GM23338 (cell line): ENCODE data around the gene BTBD9. TPM values are rescaled to one million over a fixed set of nuclear protein-coding genes. Genes with fewer than 3 reads are reported as not detected.
A peak's percentile ranks its signal among the peaks of the same experiment; 100 is the strongest.

Experiments
- ATAC-seq: fragments of 200-7000 bp; cut with Tn5 transposase; 3 replicates; pipeline ENCODE4 v1.9.1; 2020
- DNase-seq: peaks from one replicate; pipeline ENCODE4 v3.0.0-alpha.2; 2015; ENCODE audit warnings: low spot score
- H2AFZ ChIP-seq: fragments of 200-600 bp; sonication (generic); 2 replicates; pipeline ENCODE4 v1.8.0; 2016; ENCODE audit warnings: antibody characterized with exemption, mild to moderate bottlenecking, moderate library complexity
- H3F3A ChIP-seq: fragments of 200-600 bp; sonication (generic); replicated peaks from 2 replicates; pipeline ENCODE4 v1.8.0; 2017; ENCODE audit warnings: antibody characterized with exemption, mixed run types, low read depth
- H3K27ac ChIP-seq: fragments of 200-600 bp; sonication (generic); 2 replicates; pipeline ENCODE4 v1.6.1; 2016; ENCODE audit warnings: low read depth
- H3K27me3 ChIP-seq: fragments of 200-600 bp; sonication (generic); 2 replicates; pipeline ENCODE4 v1.8.0; 2016; ENCODE audit warnings: mild to moderate bottlenecking, mixed run types, moderate library complexity; ENCODE audit not compliant: insufficient read depth
- H3K36me3 ChIP-seq: fragments of 200-600 bp; sonication (generic); 2 replicates; pipeline ENCODE4 v1.8.0; 2016; ENCODE audit warnings: mild to moderate bottlenecking; ENCODE audit not compliant: insufficient read depth
- H3K4me1 ChIP-seq: fragments of 200-600 bp; sonication (generic); 2 replicates; pipeline ENCODE4 v1.8.0; 2016; ENCODE audit warnings: mild to moderate bottlenecking, moderate library complexity; ENCODE audit not compliant: insufficient read depth
- H3K4me2 ChIP-seq: fragments of 200-600 bp; sonication (generic); 2 replicates; pipeline ENCODE4 v1.7.1; 2017; ENCODE audit warnings: mixed run types
- H3K4me3 ChIP-seq: fragments of 200-600 bp; sonication (generic); 2 replicates; pipeline ENCODE4 v1.6.1; 2016; ENCODE audit warnings: mixed run types
- H3K79me2 ChIP-seq: fragments of 200-600 bp; sonication (generic); replicated peaks from 2 replicates; pipeline ENCODE4 v1.8.0; 2017; ENCODE audit warnings: mild to moderate bottlenecking; ENCODE audit not compliant: insufficient read depth
- H3K9me2 ChIP-seq: fragments of 200-600 bp; sonication (generic); 2 replicates; pipeline ENCODE4 v1.8.0; 2017; ENCODE audit not compliant: insufficient read depth
- H4K20me1 ChIP-seq: fragments of 200-600 bp; sonication (generic); replicated peaks from 2 replicates; pipeline ENCODE4 v1.8.0; 2017; ENCODE audit warnings: mild to moderate bottlenecking; ENCODE audit not compliant: insufficient read depth
- H3K27ac Mint-ChIP-seq: 2 replicates; pipeline ENCODE4 v1.8.0; 2020; ENCODE audit warnings: inconsistent platforms, mild to moderate bottlenecking, moderate library complexity, mixed read lengths
- H3K27me3 Mint-ChIP-seq: 3 replicates; pipeline ENCODE4 v1.8.0; 2022; ENCODE audit warnings: low read depth, mild to moderate bottlenecking, moderate library complexity, mixed read lengths, inconsistent platforms; ENCODE audit not compliant: insufficient read depth, poor library complexity
- H3K36me3 Mint-ChIP-seq: 3 replicates; pipeline ENCODE4 v1.8.0; 2021; ENCODE audit warnings: low read depth, mild to moderate bottlenecking, inconsistent platforms, moderate library complexity, mixed read lengths
- H3K4me1 Mint-ChIP-seq: 3 replicates; pipeline ENCODE4 v1.8.0; 2020; ENCODE audit warnings: mild to moderate bottlenecking, inconsistent platforms, mixed read lengths
- H3K4me3 Mint-ChIP-seq: 3 replicates; pipeline ENCODE4 v1.8.0; 2021; ENCODE audit warnings: moderate library complexity, mild to moderate bottlenecking, inconsistent platforms, mixed read lengths
- H3K9me3 Mint-ChIP-seq: 3 replicates; pipeline ENCODE4 v1.8.0; 2020; ENCODE audit warnings: moderate library complexity, mild to moderate bottlenecking, inconsistent platforms, mixed read lengths
- CREB1 ChIP-seq: fragments of 250-450 bp; sonication (Bioruptor Pico); IDR thresholded peaks from 2 replicates; pipeline ENCODE4 v1.5.0; 2020; ENCODE audit warnings: low read depth, mild to moderate bottlenecking, moderate library complexity
- CTCF ChIP-seq, 2 experiments: fragments of 200-600 bp in 1 of 2; sonication (generic) in 1 of 2; conservative IDR thresholded peaks; 2 replicates each; pipeline versions ENCODE4 v1.5.1 to v1.6.1; 2016 to 2017; ENCODE audit warnings: antibody characterized with exemption in 2 of 2, low read depth in 2 of 2, mild to moderate bottlenecking in 2 of 2, moderate library complexity in 1 of 2
- EZH2 ChIP-seq: fragments of 200-600 bp; sonication (generic); IDR thresholded peaks from one replicate; pipeline ENCODE4 v1.8.0; 2017; ENCODE audit warnings: antibody characterized with exemption, mild to moderate bottlenecking, low read depth; ENCODE audit not compliant: unreplicated experiment
- EZH2phosphoT487 ChIP-seq: fragments of 200-600 bp; sonication (generic); IDR thresholded peaks from one replicate; pipeline ENCODE4 v1.8.1; 2018; ENCODE audit warnings: antibody characterized with exemption; ENCODE audit not compliant: unreplicated experiment
- JUNB ChIP-seq: IDR thresholded peaks from one replicate; pipeline ENCODE4 v1.6.1; 2016; ENCODE audit warnings: antibody characterized with exemption; ENCODE audit not compliant: unreplicated experiment
- NANOG ChIP-seq: IDR thresholded peaks from 2 replicates; pipeline ENCODE4 v1.6.1; 2016; ENCODE audit warnings: antibody characterized with exemption, borderline replicate concordance
- POLR2AphosphoS5 ChIP-seq: IDR thresholded peaks from 2 replicates; pipeline ENCODE4 v1.6.1; 2016; ENCODE audit warnings: antibody characterized with exemption, low read depth
- REST ChIP-seq: IDR thresholded peaks from one replicate; pipeline ENCODE4 v1.6.1; 2018; ENCODE audit warnings: antibody characterized with exemption; ENCODE audit not compliant: unreplicated experiment
- STAT1 ChIP-seq: IDR thresholded peaks from one replicate; pipeline ENCODE4 v1.6.1; 2016; ENCODE audit warnings: antibody characterized with exemption; ENCODE audit not compliant: unreplicated experiment
- ZNF114 ChIP-seq: fragments of 250-450 bp; sonication (Bioruptor Pico); IDR thresholded peaks from 2 replicates; pipeline ENCODE4 v1.5.0; 2020; ENCODE audit warnings: mild to moderate bottlenecking, moderate library complexity
- ZNF331 ChIP-seq: fragments of 250-450 bp; sonication (Bioruptor Pico); IDR thresholded peaks from 2 replicates; pipeline ENCODE4 v1.5.0; 2020; ENCODE audit warnings: low read depth, mild to moderate bottlenecking, moderate library complexity
- polyA plus RNA-seq: library from polyadenylated mRNA; unstranded; fragments of >200 nt; fragmentation: Nextera tagmentation; extraction: Ambion mirVana; gene quantifications from 2 replicates; pipeline ENCODE4 v1.2.1, GENCODE V29; 2016
- total RNA-seq: library from RNA; depleted of rRNA; stranded (reverse); fragments of >200 nt; shearing (Covaris generic); gene quantifications from 2 replicates; pipeline ENCODE4 v1.2.3, GENCODE V29; 2014
- TF ChIP-seq, protein P1 (sequence below): IDR thresholded peaks from 2 replicates; pipeline ENCODE4 v1.6.1; 2016; ENCODE audit warnings: antibody characterized with exemption
- TF ChIP-seq, protein P2 (sequence below): fragments of 250-450 bp; sonication (Bioruptor Pico); IDR thresholded peaks from 2 replicates; pipeline ENCODE4 v1.5.0; 2020; ENCODE audit warnings: mild to moderate bottlenecking, moderate library complexity

The BTBD9 gene
- total and polyA plus RNA-seq, 2 experiments from 2014 or later = 4.2 to 5.3 TPM

GRCh38 chr6:38170666-38171355, 468.9 kb downstream of the BTBD9 start:
- Histone ChIP-seq H3K4me3 (no peak overlapping the region), H3F3A (no peaks in the 10 kb centered on the region), H3K36me3 (no peaks in the 10 kb centered on the region), H3K9me2 (no peaks in the 10 kb centered on the region), H3K27me3 (no peaks in the 10 kb centered on the region), H3K4me1 (peaks cover 11% of the 10 kb centered on the region; the same call in 1 of the 2 replicates), H3K79me2 (no peaks in the 10 kb centered on the region), H2AFZ (no peak overlapping the region), H4K20me1 (no peaks in the 10 kb centered on the region), H3K27ac (peak overlapping the region; percentile 50; the same call in 1 of the 2 replicates), H3K4me2 (peak overlapping the region; percentile 57)
- TF ChIP-seq NANOG = no peak
- TF ChIP-seq, protein P1, sequence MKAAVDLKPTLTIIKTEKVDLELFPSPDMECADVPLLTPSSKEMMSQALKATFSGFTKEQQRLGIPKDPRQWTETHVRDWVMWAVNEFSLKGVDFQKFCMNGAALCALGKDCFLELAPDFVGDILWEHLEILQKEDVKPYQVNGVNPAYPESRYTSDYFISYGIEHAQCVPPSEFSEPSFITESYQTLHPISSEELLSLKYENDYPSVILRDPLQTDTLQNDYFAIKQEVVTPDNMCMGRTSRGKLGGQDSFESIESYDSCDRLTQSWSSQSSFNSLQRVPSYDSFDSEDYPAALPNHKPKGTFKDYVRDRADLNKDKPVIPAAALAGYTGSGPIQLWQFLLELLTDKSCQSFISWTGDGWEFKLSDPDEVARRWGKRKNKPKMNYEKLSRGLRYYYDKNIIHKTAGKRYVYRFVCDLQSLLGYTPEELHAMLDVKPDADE = no peak
- TF ChIP-seq CTCF (conservative IDR thresholded peaks at IDR 0.05; ENCODE audit: low read depth in 2 of 2) = no peak
- no peak for TF ChIP-seq ZNF114 (CRISPR knock-in tag)
- TF ChIP-seq CREB1 (CRISPR knock-in tag) = no peak
- TF ChIP-seq STAT1 = no peak
- TF ChIP-seq, protein P2, sequence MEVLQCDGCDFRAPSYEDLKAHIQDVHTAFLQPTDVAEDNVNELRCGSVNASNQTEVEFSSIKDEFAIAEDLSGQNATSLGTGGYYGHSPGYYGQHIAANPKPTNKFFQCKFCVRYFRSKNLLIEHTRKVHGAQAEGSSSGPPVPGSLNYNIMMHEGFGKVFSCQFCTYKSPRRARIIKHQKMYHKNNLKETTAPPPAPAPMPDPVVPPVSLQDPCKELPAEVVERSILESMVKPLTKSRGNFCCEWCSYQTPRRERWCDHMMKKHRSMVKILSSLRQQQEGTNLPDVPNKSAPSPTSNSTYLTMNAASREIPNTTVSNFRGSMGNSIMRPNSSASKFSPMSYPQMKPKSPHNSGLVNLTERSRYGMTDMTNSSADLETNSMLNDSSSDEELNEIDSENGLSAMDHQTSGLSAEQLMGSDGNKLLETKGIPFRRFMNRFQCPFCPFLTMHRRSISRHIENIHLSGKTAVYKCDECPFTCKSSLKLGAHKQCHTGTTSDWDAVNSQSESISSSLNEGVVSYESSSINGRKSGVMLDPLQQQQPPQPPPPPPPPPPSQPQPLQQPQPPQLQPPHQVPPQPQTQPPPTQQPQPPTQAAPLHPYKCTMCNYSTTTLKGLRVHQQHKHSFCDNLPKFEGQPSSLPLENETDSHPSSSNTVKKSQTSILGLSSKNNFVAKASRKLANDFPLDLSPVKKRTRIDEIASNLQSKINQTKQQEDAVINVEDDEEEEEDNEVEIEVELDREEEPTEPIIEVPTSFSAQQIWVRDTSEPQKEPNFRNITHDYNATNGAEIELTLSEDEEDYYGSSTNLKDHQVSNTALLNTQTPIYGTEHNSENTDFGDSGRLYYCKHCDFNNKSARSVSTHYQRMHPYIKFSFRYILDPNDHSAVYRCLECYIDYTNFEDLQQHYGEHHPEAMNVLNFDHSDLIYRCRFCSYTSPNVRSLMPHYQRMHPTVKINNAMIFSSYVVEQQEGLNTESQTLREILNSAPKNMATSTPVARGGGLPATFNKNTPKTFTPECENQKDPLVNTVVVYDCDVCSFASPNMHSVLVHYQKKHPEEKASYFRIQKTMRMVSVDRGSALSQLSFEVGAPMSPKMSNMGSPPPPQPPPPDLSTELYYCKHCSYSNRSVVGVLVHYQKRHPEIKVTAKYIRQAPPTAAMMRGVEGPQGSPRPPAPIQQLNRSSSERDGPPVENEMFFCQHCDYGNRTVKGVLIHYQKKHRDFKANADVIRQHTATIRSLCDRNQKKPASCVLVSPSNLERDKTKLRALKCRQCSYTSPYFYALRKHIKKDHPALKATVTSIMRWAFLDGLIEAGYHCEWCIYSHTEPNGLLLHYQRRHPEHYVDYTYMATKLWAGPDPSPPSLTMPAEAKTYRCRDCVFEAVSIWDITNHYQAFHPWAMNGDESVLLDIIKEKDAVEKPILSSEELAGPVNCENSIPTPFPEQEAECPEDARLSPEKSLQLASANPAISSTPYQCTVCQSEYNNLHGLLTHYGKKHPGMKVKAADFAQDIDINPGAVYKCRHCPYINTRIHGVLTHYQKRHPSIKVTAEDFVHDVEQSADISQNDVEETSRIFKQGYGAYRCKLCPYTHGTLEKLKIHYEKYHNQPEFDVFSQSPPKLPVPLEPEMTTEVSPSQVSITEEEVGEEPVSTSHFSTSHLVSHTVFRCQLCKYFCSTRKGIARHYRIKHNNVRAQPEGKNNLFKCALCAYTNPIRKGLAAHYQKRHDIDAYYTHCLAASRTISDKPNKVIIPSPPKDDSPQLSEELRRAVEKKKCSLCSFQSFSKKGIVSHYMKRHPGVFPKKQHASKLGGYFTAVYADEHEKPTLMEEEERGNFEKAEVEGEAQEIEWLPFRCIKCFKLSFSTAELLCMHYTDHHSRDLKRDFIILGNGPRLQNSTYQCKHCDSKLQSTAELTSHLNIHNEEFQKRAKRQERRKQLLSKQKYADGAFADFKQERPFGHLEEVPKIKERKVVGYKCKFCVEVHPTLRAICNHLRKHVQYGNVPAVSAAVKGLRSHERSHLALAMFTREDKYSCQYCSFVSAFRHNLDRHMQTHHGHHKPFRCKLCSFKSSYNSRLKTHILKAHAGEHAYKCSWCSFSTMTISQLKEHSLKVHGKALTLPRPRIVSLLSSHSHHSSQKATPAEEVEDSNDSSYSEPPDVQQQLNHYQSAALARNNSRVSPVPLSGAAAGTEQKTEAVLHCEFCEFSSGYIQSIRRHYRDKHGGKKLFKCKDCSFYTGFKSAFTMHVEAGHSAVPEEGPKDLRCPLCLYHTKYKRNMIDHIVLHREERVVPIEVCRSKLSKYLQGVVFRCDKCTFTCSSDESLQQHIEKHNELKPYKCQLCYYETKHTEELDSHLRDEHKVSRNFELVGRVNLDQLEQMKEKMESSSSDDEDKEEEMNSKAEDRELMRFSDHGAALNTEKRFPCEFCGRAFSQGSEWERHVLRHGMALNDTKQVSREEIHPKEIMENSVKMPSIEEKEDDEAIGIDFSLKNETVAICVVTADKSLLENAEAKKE (CRISPR knock-in tag) = no peak
- no peak for TF ChIP-seq JUNB
- TF ChIP-seq ZNF331 (CRISPR knock-in tag) = no peak
- TF ChIP-seq REST = no peak
- TF ChIP-seq EZH2phosphoT487 = no peak
- no peak for TF ChIP-seq POLR2AphosphoS5
- no peak for TF ChIP-seq EZH2
- ATAC-seq = no peak
- H3K4me1 Mint-ChIP-seq = peaks cover 38% of the 10 kb centered on the region
- H3K4me3 Mint-ChIP-seq = no peak overlapping the region; the same call in 2 of the 3 replicates
- H3K9me3 Mint-ChIP-seq = no peaks in the 10 kb centered on the region
- no peak for DNase-seq
- no peaks in the 10 kb centered on the region for H3K36me3 Mint-ChIP-seq
- H3K27me3 Mint-ChIP-seq = peaks cover 23% of the 10 kb centered on the region
- 0 out of 2 replicates have a peak overlapping the region, but pooled peaks have one; percentile 74 for H3K27ac Mint-ChIP-seq
